Body of pancreas (tissue), 4 donors: ENCODE results near the gene AADACL4. TPM values are rescaled to one million over a fixed set of nuclear protein-coding genes. Genes with fewer than 3 reads are reported as not detected.

Experiments used
- ATAC-seq: fragments of 150-250 bp; one replicate; pipeline ENCODE4 v1.9.1; 2016
- DNase-seq, 4 donors: peaks; one replicate each; pipeline ENCODE4 v3.0.0-alpha.2; 2019
- H3K27ac ChIP-seq, 4 donors: fragments of 200-600 bp; sonication (generic); 1 replicate in 3 of 4; 2 replicates in 1 of 4; pipeline versions ENCODE4 v1.5.1 to v1.6.1; 2016 to 2019; ENCODE audit warnings: mild to moderate bottlenecking in 1 of 4, mixed read lengths in 1 of 4, moderate library complexity in 1 of 4
- H3K27me3 ChIP-seq, 2 donors: fragments of 200-600 bp; sonication (generic); one replicate each; pipeline ENCODE4 v1.6.0; 2016; ENCODE audit warnings: mild to moderate bottlenecking in 1 of 2
- H3K36me3 ChIP-seq, 2 donors: fragments of 200-600 bp; sonication (generic); replicated peaks in 1 of 2; 2 replicates each; pipeline ENCODE4 v1.5.1; 2016; ENCODE audit warnings: low read depth in 2 of 2; ENCODE audit not compliant: insufficient read depth in 1 of 2
- H3K4me1 ChIP-seq: fragments of 200-600 bp; sonication (generic); one replicate; pipeline ENCODE4 v1.6.0; 2016
- H3K4me3 ChIP-seq, 2 donors: fragments of 200-600 bp; sonication (generic); 1 replicate in 1 of 2; 2 replicates in 1 of 2; pipeline ENCODE4 v1.5.1; 2016 to 2019
- H3K9me3 ChIP-seq, 3 donors: fragments of 200-600 bp; sonication (generic); 1 replicate in 2 of 3; 2 replicates in 1 of 3; pipeline ENCODE4 v1.5.1; 2016
- CTCF ChIP-seq, 7 experiments: fragments of 450-650 bp in 4 of 7; fragments of 200-600 bp in 3 of 7; sonication (generic) in 3 of 7; IDR thresholded peaks; one replicate each; pipeline ENCODE4 v1.5.1; 2016 to 2019; ENCODE audit warnings: antibody characterized with exemption in 7 of 7
- POLR2A ChIP-seq, 3 donors: fragments of 450-650 bp; IDR thresholded peaks; one replicate each; pipeline ENCODE4 v1.6.1; 2016; ENCODE audit warnings: antibody characterized with exemption in 3 of 3, mild to moderate bottlenecking in 2 of 3
- WGBS, 2 donors: methylation state at CpG; one replicate each; pipeline ENCODE4 v1.1.5; 2017; 5-methylcytosine and 5-hydroxymethylcytosine counted together
- intact Hi-C: fragments of 100-400 bp; cut with DNase I; formaldehyde crosslinking; loops from one replicate; pipeline ENCODE4 v1.15.1; 2023
- total RNA-seq, 2 donors: library from RNA; depleted of rRNA; stranded (reverse); fragments of >200 nt; gene quantifications; one replicate each; pipeline ENCODE4 v1.1.0, GENCODE V29; 2016

The AADACL4 gene
- total RNA-seq, 2 donors from 2014 or later, result not detected

- intact Hi-C loops, result loop anchor here (5.0 kb wide), 1 partner anchor 346 kb away; no protein-coding TSS in a partner anchor
- ATAC-seq, result peak; percentile 78
- WGBS, 2 donors, result 34 to 36% methylated on average over 23 of the region's 23 CpGs
Measured at GRCh38 chr1:12658531-12659453, 14.9 kb downstream of the AADACL4 start.

GRCh38 chr1:12661606-12662219, 17.8 kb downstream of the AADACL4 start:
- WGBS, 2 donors, result 82 to 85% methylated on average over 5 to 6 of the region's 6 CpGs
- intact Hi-C loops, result no loop called here

More at GRCh38 chr1:12658531-12659453, 14.9 kb downstream of the AADACL4 start:
- H3K27me3 ChIP-seq, result no peaks in the 10 kb centered on the region
- no peaks in the 10 kb centered on the region for H3K9me3 ChIP-seq
- DNase-seq, result peak; percentile 72 to 79 (median 75)
- TF ChIP-seq CTCF (IDR thresholded peaks at IDR 0.05) (peak; percentile 84 to 96 (median 91)), POLR2A (IDR thresholded peaks at IDR 0.05) (no peak)
- H3K4me3 ChIP-seq, result no peak overlapping the region
- H3K4me1 ChIP-seq, result no peaks in the 10 kb centered on the region
- no peaks in the 10 kb centered on the region for H3K36me3 ChIP-seq
- H3K27ac ChIP-seq, result no peak overlapping the region

GRCh38 chr1:12662556-12662955, 18.7 kb downstream of the AADACL4 start:
- DNase-seq, result no peak
- intact Hi-C loops, result no loop called here
- H3K4me3 ChIP-seq, result no peak overlapping the region
- 79 to 88% methylated on average over 1 of the region's 1 CpG for WGBS, 2 donors
- TF ChIP-seq CTCF (IDR thresholded peaks at IDR 0.05) (no peak), POLR2A (IDR thresholded peaks at IDR 0.05) (no peak)
- H3K9me3 ChIP-seq, result no peaks in the 10 kb centered on the region
- ATAC-seq, result no peak
- no peaks in the 10 kb centered on the region for H3K36me3 ChIP-seq
- H3K27ac ChIP-seq, result no peak overlapping the region
- H3K4me1 ChIP-seq, result no peaks in the 10 kb centered on the region
- no peaks in the 10 kb centered on the region for H3K27me3 ChIP-seq

More at GRCh38 chr1:12661606-12662219, 17.8 kb downstream of the AADACL4 start:
- DNase-seq (no peak), ATAC-seq (no peak)
- H3K4me1 ChIP-seq, result no peaks in the 10 kb centered on the region
- H3K36me3 ChIP-seq, result no peaks in the 10 kb centered on the region
- no peaks in the 10 kb centered on the region for H3K27me3 ChIP-seq
- no peak overlapping the region for H3K4me3 ChIP-seq
- H3K9me3 ChIP-seq, result no peaks in the 10 kb centered on the region
- TF ChIP-seq CTCF (IDR thresholded peaks at IDR 0.05), result no peak
- no peak for TF ChIP-seq POLR2A (IDR thresholded peaks at IDR 0.05)
- no peak overlapping the region for H3K27ac ChIP-seq

- intact Hi-C loops, result no loop called here
- Histone ChIP-seq H3K4me3 (no peak overlapping the region), H3K36me3 (no peaks in the 10 kb centered on the region), H3K4me1 (no peaks in the 10 kb centered on the region), H3K27me3 (no peaks in the 10 kb centered on the region), H3K9me3 (no peaks in the 10 kb centered on the region), H3K27ac (no peak overlapping the region)
- no peak for TF ChIP-seq CTCF (IDR thresholded peaks at IDR 0.05)
- TF ChIP-seq POLR2A (IDR thresholded peaks at IDR 0.05), result no peak
- 74 to 77% methylated on average over 4 of the region's 4 CpGs for WGBS, 2 donors
- ATAC-seq, result no peak
- no peak for DNase-seq
Measured at GRCh38 chr1:12665511-12665910, 21.6 kb downstream of the AADACL4 start.
